GM12878 (cell line): Measurements from ENCODE around the gene ATP10A. TPM values are rescaled to one million over a fixed set of nuclear protein-coding genes. Genes with fewer than 3 reads are reported as not detected.

ENCODE experiments used
- ATAC-seq: fragments of 200-7000 bp; cut with Tn5 transposase; 3 replicates; pipeline ENCODE4 v1.9.1; 2020; ENCODE audit warnings: mild to moderate bottlenecking, moderate library complexity
- BruUV-seq: library from RNA; stranded (reverse); fragments of 400-500 nt; replicated peaks from 2 replicates; lab custom pipeline; 2021; lab: Mats Ljungman, UMichigan
- CTCF ChIA-PET: fragments of 300-600 bp; sonication (Branson Sonifier 250); formaldehyde crosslinking; extraction: SDS; loops from one replicate; lab custom pipeline; 2021; ENCODE audit warnings: inconsistent platforms; lab: Yijun Ruan, JAX
- POLR2A ChIA-PET: fragments of 350-600 bp; formaldehyde crosslinking; extraction: SDS; loops from one replicate; lab custom pipeline; 2021; ENCODE audit warnings: inconsistent platforms; lab: Charles Lee
- RAD21 ChIA-PET: fragments of 300-600 bp; sonication (Branson Sonifier 250); formaldehyde crosslinking; loops from one replicate; lab custom pipeline; 2023; ENCODE audit warnings: antibody characterized with exemption; ENCODE audit not compliant: unreplicated experiment; lab: Charles Lee
- SMC1A ChIA-PET: fragments of 300-600 bp; sonication (Branson Sonifier 250); formaldehyde crosslinking; loops from one replicate; lab custom pipeline; 2023; ENCODE audit not compliant: unreplicated experiment, uncharacterized antibody; lab: Charles Lee
- DNase-seq: peaks from one replicate; pipeline ENCODE4 v3.0.0-alpha.2; 2011; ENCODE audit warnings: low read depth, low spot score
- FAIRE-seq: peaks from 3 replicates; lab custom pipeline; 2011; peaks lifted over from hg19 to GRCh38; lab: Jason Lieb, UNC
- H2AFZ ChIP-seq: 2 replicates; pipeline ENCODE4 v1.6.0; 2011; ENCODE audit warnings: low read depth, low read length, control low read depth; ENCODE audit not compliant: control insufficient read depth
- H3K27ac ChIP-seq: 2 replicates; pipeline ENCODE4 v1.5.1; 2011; ENCODE audit warnings: control low read depth; ENCODE audit not compliant: control insufficient read depth, insufficient read depth
- H3K27me3 ChIP-seq, 2 experiments: replicated peaks in 1 of 2; 2 replicates each; pipeline versions ENCODE4 v1.6.0 to v1.6.1; 2011; ENCODE audit warnings: low read length in 1 of 2; ENCODE audit not compliant: control insufficient read depth in 2 of 2, insufficient read depth in 2 of 2
- H3K36me3 ChIP-seq, 2 experiments: 2 replicates each; pipeline ENCODE4 v1.5.1; 2011; ENCODE audit warnings: low read length in 1 of 2; ENCODE audit not compliant: control insufficient read depth in 2 of 2, insufficient read depth in 2 of 2
- H3K4me1 ChIP-seq: 2 replicates; pipeline ENCODE4 v1.6.1; 2011; ENCODE audit warnings: mild to moderate bottlenecking, low read length, moderate library complexity, mixed read lengths; ENCODE audit not compliant: control insufficient read depth, insufficient read depth
- H3K4me2 ChIP-seq: 2 replicates; pipeline ENCODE4 v1.6.0; 2011; ENCODE audit warnings: control low read depth; ENCODE audit not compliant: control insufficient read depth, insufficient read depth
- H3K4me3 ChIP-seq: fragments of 200-600 bp; sonication (generic); 2 replicates; pipeline ENCODE4 v1.5.1; 2016
- H3K79me2 ChIP-seq: 2 replicates; pipeline ENCODE4 v1.6.0; 2011; ENCODE audit warnings: low read length; ENCODE audit not compliant: control insufficient read depth, insufficient read depth
- H3K9ac ChIP-seq: 2 replicates; pipeline ENCODE4 v1.8.0; 2011; ENCODE audit warnings: low read length, control low read depth, mixed read lengths; ENCODE audit not compliant: control insufficient read depth, insufficient read depth
- H3K9me3 ChIP-seq: replicated peaks from 3 replicates; pipeline ENCODE4 v1.5.1; 2011; ENCODE audit warnings: mild to moderate bottlenecking, low read length; ENCODE audit not compliant: control insufficient read depth, insufficient read depth
- H4K20me1 ChIP-seq: 2 replicates; pipeline ENCODE4 v1.6.0; 2011; ENCODE audit not compliant: control insufficient read depth, insufficient read depth
- ATF2 ChIP-seq: IDR thresholded peaks from 2 replicates; pipeline ENCODE4 v1.6.1; 2012; ENCODE audit warnings: low read length, inconsistent platforms
- CBX3 ChIP-seq: fragments of 200-600 bp; sonication (generic); IDR thresholded peaks from 2 replicates; pipeline ENCODE4 v1.6.1; 2016; ENCODE audit warnings: low read depth, borderline replicate concordance
- CEBPZ ChIP-seq: fragments of 150-350 bp; IDR thresholded peaks from 2 replicates; pipeline ENCODE4 v1.6.1; 2016; ENCODE audit warnings: low read depth, low read length
- E2F8 ChIP-seq: fragments of 450-650 bp; IDR thresholded peaks from 2 replicates; pipeline ENCODE4 v1.6.1; 2018; ENCODE audit warnings: mild to moderate bottlenecking, low read depth, moderate library complexity; ENCODE audit not compliant: partially characterized antibody
- HDAC6 ChIP-seq: fragments of 200-600 bp; sonication (generic); IDR thresholded peaks from one replicate; pipeline ENCODE4 v1.8.0; 2017; ENCODE audit warnings: antibody characterized with exemption; ENCODE audit not compliant: unreplicated experiment
- MYC ChIP-seq: IDR thresholded peaks from 2 replicates; pipeline ENCODE4 v1.6.1; 2011; ENCODE audit warnings: mild to moderate bottlenecking, low read length, moderate library complexity, inconsistent platforms; ENCODE audit not compliant: insufficient read depth, insufficient replicate concordance, insufficient read length, severe bottlenecking
- NFYA ChIP-seq: IDR thresholded peaks from 2 replicates; pipeline ENCODE4 v1.6.1; 2011; ENCODE audit warnings: low read depth, mild to moderate bottlenecking, low read length, improper control_type of control experiment, borderline replicate concordance
- POU2F2 ChIP-seq: IDR thresholded peaks from 3 replicates; pipeline ENCODE4 v1.6.1; 2011; ENCODE audit warnings: low read depth, mild to moderate bottlenecking, low read length, borderline replicate concordance
- RFX5 ChIP-seq: IDR thresholded peaks from 2 replicates; pipeline ENCODE4 v1.6.1; 2011; ENCODE audit warnings: low read depth, low read length, improper control_type of control experiment
- SMAD5 ChIP-seq: IDR thresholded peaks from 2 replicates; pipeline ENCODE4 v1.6.1; 2016; ENCODE audit warnings: antibody characterized with exemption, low read depth
- TCF12 ChIP-seq: IDR thresholded peaks from 2 replicates; pipeline ENCODE4 v1.6.1; 2011; ENCODE audit warnings: low read depth, mild to moderate bottlenecking, low read length
- TCF3 ChIP-seq: IDR thresholded peaks from 2 replicates; pipeline ENCODE4 v1.6.1; 2012; ENCODE audit warnings: low read depth, mild to moderate bottlenecking, low read length, borderline replicate concordance; ENCODE audit not compliant: insufficient read depth
- WGBS: methylation state at CpG from one replicate; pipeline ENCODE4 v1.1.6; 2016; ENCODE audit warnings: low lambda C conversion rate; ENCODE audit not compliant: insufficient replicate concordance, insufficient coverage; ENCODE audit errors: missing lambda C conversion rate; 5-methylcytosine and 5-hydroxymethylcytosine counted together
- in situ Hi-C: fragments of 300-500 bp; cut with MboI; formaldehyde crosslinking; loops from 9 replicates; pipeline ENCODE4 v1.14.3; 2018; ENCODE audit warnings: mixed read lengths
- intact Hi-C: fragments of 100-400 bp; cut with micrococcal nuclease; formaldehyde crosslinking; loops from one replicate; pipeline ENCODE4 v1.14.2; 2022; ENCODE audit not compliant: unreplicated experiment
- polyA plus RNA-seq, 11 experiments: library from polyadenylated mRNA; depleted of rRNA in 4 of 11; unstranded in 6 of 11; stranded (reverse) in 5 of 11; fragments of >200 nt; fragmentation: Nextera tagmentation in 4 of 11; fragmentation: Illumina TruSeq in 1 of 11; extraction: Ambion mirVana in 4 of 11; extraction: Trizol in 1 of 11; gene quantifications; 1 replicate in 1 of 11; 2 replicates in 10 of 11; pipeline versions ENCODE4 v1.2.1 to v1.2.3, GENCODE V29; 2011 to 2016; ENCODE audit warnings: inconsistent platforms in 2 of 11, missing spikeins in 2 of 11, low read depth in 1 of 11
- total RNA-seq, 4 experiments: library from RNA; depleted of rRNA in 3 of 4; stranded (reverse); fragments of >200 nt in 3 of 4; fragmentation: Illumina TruSeq in 1 of 4; extraction: Trizol in 1 of 4; gene quantifications; 2 replicates each; pipeline versions ENCODE4 v1.2.1 to v1.2.3, GENCODE V29; 2013 to 2021
- TF ChIP-seq, protein P1 (sequence below), 3 experiments: IDR thresholded peaks in 2 of 3; conservative IDR thresholded peaks in 1 of 3; 2 replicates each; pipeline ENCODE4 v1.5.1; 2011; ENCODE audit warnings: low read depth in 3 of 3, low read length in 3 of 3, mild to moderate bottlenecking in 3 of 3, control low read depth in 2 of 3, moderate library complexity in 2 of 3, inconsistent platforms in 1 of 3, mixed read lengths in 1 of 3; ENCODE audit not compliant: control insufficient read depth in 2 of 3, insufficient read depth in 1 of 3; ENCODE audit errors: extremely low read depth in 1 of 3

Gene ATP10A
- total and polyA plus RNA-seq, 10 of the 15 experiments (the other 5 are each of a cell fraction or from before 2014, with no cell fraction given) = 0.04 to 1.5 (median 0.31) TPM; not detected in 2

DNA sequence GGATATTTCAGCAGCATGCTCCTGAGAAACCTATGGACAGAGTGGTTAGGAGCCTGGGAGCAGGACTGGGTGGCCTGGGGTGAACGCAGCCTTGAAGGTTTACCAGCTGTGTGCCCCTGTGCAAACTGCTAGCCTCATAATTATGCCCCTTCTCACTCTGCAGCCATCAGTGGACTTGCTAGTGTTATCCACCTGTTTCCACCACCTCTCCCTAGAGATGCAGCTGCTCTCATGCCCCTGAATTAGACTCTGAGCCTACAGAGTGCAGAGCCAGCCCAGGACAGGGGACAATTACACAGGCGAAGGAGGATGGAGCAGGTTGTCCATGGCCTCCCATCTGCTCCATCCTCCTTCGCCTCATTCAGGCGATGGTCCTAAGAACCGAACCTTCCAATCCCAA is 175.9 kb downstream of the ATP10A start (continued):
- TF ChIP-seq NFYA = no peak
- no peak for TF ChIP-seq CBX3
- no peak for TF ChIP-seq POU2F2

- ATAC-seq = no peak
- Histone ChIP-seq H3K36me3 (no peaks in the 10 kb centered on the region), H3K4me3 (no peak overlapping the region), H4K20me1 (no peaks in the 10 kb centered on the region), H3K4me1 (no peaks in the 10 kb centered on the region), H3K27ac (no peak overlapping the region), H2AFZ (no peak overlapping the region), H3K9me3 (no peaks in the 10 kb centered on the region; the same call in 2 of the 3 replicates), H3K27me3 (no peaks in the 10 kb centered on the region), H3K79me2 (no peaks in the 10 kb centered on the region), H3K9ac (no peak overlapping the region), H3K4me2 (no peak overlapping the region)
- POLR2A ChIA-PET = no interaction called here
- no TSS peak for BruUV-seq
- intact Hi-C loops (no loop called here), in situ Hi-C loops (no loop called here)
- FAIRE-seq = no peak
- CTCF ChIA-PET = no interaction called here
- SMC1A ChIA-PET = interaction anchor here (0.8 kb wide), 1 partner anchor 385 kb away, joined by 3 read pairs; no protein-coding TSS in a partner anchor
- RAD21 ChIA-PET = no interaction called here
- WGBS = 3% methylated on average over 5 of the region's 6 CpGs
- no peak for DNase-seq
- no peak for TF ChIP-seq E2F8
- no peak for TF ChIP-seq ATF2
- TF ChIP-seq RFX5 = no peak
- TF ChIP-seq MYC = no peak
- no peak for TF ChIP-seq CEBPZ
- no peak for TF ChIP-seq TCF3
- no peak for TF ChIP-seq TCF12
- TF ChIP-seq HDAC6 = no peak
- TF ChIP-seq, protein P1, sequence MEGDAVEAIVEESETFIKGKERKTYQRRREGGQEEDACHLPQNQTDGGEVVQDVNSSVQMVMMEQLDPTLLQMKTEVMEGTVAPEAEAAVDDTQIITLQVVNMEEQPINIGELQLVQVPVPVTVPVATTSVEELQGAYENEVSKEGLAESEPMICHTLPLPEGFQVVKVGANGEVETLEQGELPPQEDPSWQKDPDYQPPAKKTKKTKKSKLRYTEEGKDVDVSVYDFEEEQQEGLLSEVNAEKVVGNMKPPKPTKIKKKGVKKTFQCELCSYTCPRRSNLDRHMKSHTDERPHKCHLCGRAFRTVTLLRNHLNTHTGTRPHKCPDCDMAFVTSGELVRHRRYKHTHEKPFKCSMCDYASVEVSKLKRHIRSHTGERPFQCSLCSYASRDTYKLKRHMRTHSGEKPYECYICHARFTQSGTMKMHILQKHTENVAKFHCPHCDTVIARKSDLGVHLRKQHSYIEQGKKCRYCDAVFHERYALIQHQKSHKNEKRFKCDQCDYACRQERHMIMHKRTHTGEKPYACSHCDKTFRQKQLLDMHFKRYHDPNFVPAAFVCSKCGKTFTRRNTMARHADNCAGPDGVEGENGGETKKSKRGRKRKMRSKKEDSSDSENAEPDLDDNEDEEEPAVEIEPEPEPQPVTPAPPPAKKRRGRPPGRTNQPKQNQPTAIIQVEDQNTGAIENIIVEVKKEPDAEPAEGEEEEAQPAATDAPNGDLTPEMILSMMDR (IDR thresholded peaks at IDR 0.05 in 2 of 3, conservative IDR thresholded peaks at IDR 0.05 in 1 of 3; ENCODE audit: control insufficient read depth in 2 of 3, extremely low read depth in 1 of 3, insufficient read depth in 1 of 3, low read depth in 3 of 3, low read length in 3 of 3) = no peak
- no peak for TF ChIP-seq SMAD5
Measured at GRCh38 chr15:25686780-25687179, 176.3 kb downstream of the ATP10A start.
